ENCODE data around the gene SERPINB6.
"Not testable (repeated sequence)": the region's sequence is repeated elsewhere in the genome, so short reads cannot be mapped to it uniquely, and the experiment has no call there.

Gene SERPINB6

GRCh38 chr6:3006476-3006875, 35.1 kb upstream of the SERPINB6 start:
- no peak overlapping the region for H3K27ac ChIP-seq
- TF ChIP-seq ZFX (IDR thresholded peaks at IDR 0.05) (no peak), CTCF (conservative IDR thresholded peaks at IDR 0.05) (no peak)

- no peak overlapping the region for H3K27ac ChIP-seq
- TF ChIP-seq ZFX (IDR thresholded peaks at IDR 0.05) (no peak), CTCF (conservative IDR thresholded peaks at IDR 0.05) (no peak)
Measured at GRCh38 chr6:3005874-3006273, 34.5 kb upstream of the SERPINB6 start.

GRCh38 chr6:3005077-3005476, 33.7 kb upstream of the SERPINB6 start:
- no peak for TF ChIP-seq ZFX (IDR thresholded peaks at IDR 0.05)
- no peak for TF ChIP-seq CTCF (conservative IDR thresholded peaks at IDR 0.05)
- no peak overlapping the region for H3K27ac ChIP-seq

- not testable (repeated sequence) for H3K27ac ChIP-seq
Measured at GRCh38 chr6:3003226-3003625, 31.9 kb upstream of the SERPINB6 start.

GRCh38 chr6:3001773-3002293, 30.5 kb upstream of the SERPINB6 start:
- TF ChIP-seq ZFX (IDR thresholded peaks at IDR 0.05) (no peak), CTCF (conservative IDR thresholded peaks at IDR 0.05) (peak; percentile 81)
- peak overlapping the region; percentile 87 for H3K27ac ChIP-seq

- H3K27ac ChIP-seq, result peak overlapping the region; percentile 87
Measured at GRCh38 chr6:3001146-3001772, 29.9 kb upstream of the SERPINB6 start.

GRCh38 chr6:2999618-3000557, 28.5 kb upstream of the SERPINB6 start, which contains the start of gene NQO2:
Gene NQO2, plus strand, starts transcription at chr6:2999894. Its CDS starts 6,659 bp downstream, at chr6:3006553.
- H3K27ac ChIP-seq, result peak within 1 kb of the TSS; percentile 87
- no peak for TF ChIP-seq CTCF (conservative IDR thresholded peaks at IDR 0.05)
- TF ChIP-seq ZFX (IDR thresholded peaks at IDR 0.05), result peak; percentile 83

More at GRCh38 chr6:3001146-3001772, 29.9 kb upstream of the SERPINB6 start:
- no peak for TF ChIP-seq ZFX (IDR thresholded peaks at IDR 0.05)
- no peak for TF ChIP-seq CTCF (conservative IDR thresholded peaks at IDR 0.05)
